Spleen (tissue), 11 donors: ENCODE data around the gene RABL6. TPM values are rescaled to one million over a fixed set of nuclear protein-coding genes. Genes with fewer than 3 reads are reported as not detected.
"Not testable (repeated sequence)": the region's sequence is repeated elsewhere in the genome, so short reads cannot be mapped to it uniquely, and the experiment has no call there.

Source experiments
- DNase-seq: peaks from one replicate; pipeline ENCODE4 v3.0.0-alpha.2; 2020
- H3K27ac ChIP-seq, 8 donors: fragments of 200-600 bp; sonication (generic) in 7 of 8; 1 replicate in 4 of 8; 2 replicates in 4 of 8; pipeline versions ENCODE4 v1.5.0 to v1.8.0; 2016 to 2021; ENCODE audit warnings: inconsistent platforms in 4 of 8, mild to moderate bottlenecking in 4 of 8, moderate library complexity in 1 of 8
- H3K27me3 ChIP-seq, 7 donors: fragments of 200-600 bp; sonication (generic) in 6 of 7; replicated peaks in 1 of 7; 1 replicate in 4 of 7; 2 replicates in 3 of 7; pipeline versions ENCODE4 v1.5.0 to v1.8.0; 2016 to 2021; ENCODE audit warnings: inconsistent platforms in 3 of 7, mild to moderate bottlenecking in 1 of 7
- H3K36me3 ChIP-seq, 6 donors: fragments of 200-600 bp; sonication (generic) in 5 of 6; 1 replicate in 4 of 6; 2 replicates in 2 of 6; pipeline versions ENCODE4 v1.5.0 to v1.8.0; 2016 to 2021; ENCODE audit warnings: inconsistent platforms in 2 of 6
- H3K4me1 ChIP-seq, 6 donors: fragments of 200-600 bp; sonication (generic) in 5 of 6; 1 replicate in 3 of 6; 2 replicates in 3 of 6; pipeline versions ENCODE4 v1.5.0 to v1.8.0; 2016 to 2021; ENCODE audit warnings: inconsistent platforms in 3 of 6
- H3K4me3 ChIP-seq, 8 donors: fragments of 200-600 bp; sonication (generic) in 7 of 8; 1 replicate in 4 of 8; 2 replicates in 4 of 8; pipeline versions ENCODE4 v1.5.0 to v1.8.0; 2016 to 2021; ENCODE audit warnings: inconsistent platforms in 4 of 8, mild to moderate bottlenecking in 4 of 8, moderate library complexity in 2 of 8
- H3K9me3 ChIP-seq, 8 donors: fragments of 200-600 bp; sonication (generic) in 7 of 8; 1 replicate in 4 of 8; 2 replicates in 4 of 8; pipeline versions ENCODE4 v1.5.0 to v1.8.0; 2016 to 2021; ENCODE audit warnings: inconsistent platforms in 4 of 8
- CTCF ChIP-seq, 11 experiments: fragments of 200-600 bp in 7 of 11; fragments of 450-650 bp in 4 of 11; sonication (generic) in 4 of 11; IDR thresholded peaks in 8 of 11; conservative IDR thresholded peaks in 3 of 11; 1 replicate in 7 of 11; 2 replicates in 4 of 11; pipeline versions ENCODE4 v1.4.0 to v1.8.0; 2016 to 2021; ENCODE audit warnings: antibody characterized with exemption in 11 of 11, inconsistent platforms in 4 of 11, mild to moderate bottlenecking in 1 of 11
- POLR2A ChIP-seq, 3 donors: fragments of 450-650 bp; IDR thresholded peaks; one replicate each; pipeline ENCODE4 v1.5.1; 2017; ENCODE audit warnings: antibody characterized with exemption in 3 of 3, mild to moderate bottlenecking in 1 of 3
- POLR2AphosphoS5 ChIP-seq, 3 donors: sonication (generic); formaldehyde crosslinking; IDR thresholded peaks; one replicate each; pipeline ENCODE4 v1.5.1; 2017; ENCODE audit warnings: antibody characterized with exemption in 3 of 3
- WGBS, 5 donors: extraction: QIAGEN DNeasy Blood & Tissue Kit in 3 of 5; methylation state at CpG; one replicate each; pipeline versions ENCODE4 v1.1.5 to v1.1.7; 2013 to 2018; 5-methylcytosine and 5-hydroxymethylcytosine counted together
- intact Hi-C: fragments of 100-400 bp; cut with DNase I; formaldehyde crosslinking; loops from one replicate; pipeline ENCODE4 v1.15.0; 2023; ENCODE audit warnings: low total_unique reads
- polyA plus RNA-seq, 3 donors: library from polyadenylated mRNA; stranded (reverse); fragments of 200-250 nt; gene quantifications; one replicate each; pipeline ENCODE4 v1.2.1, GENCODE V29; 2013
- total RNA-seq, 7 donors: library from RNA; depleted of rRNA in 3 of 7; stranded (reverse); fragments of >200 nt in 3 of 7; fragmentation: NEBNext Ultra II Directional in 4 of 7; extraction: Animal tissue kit (Norgen Biotek cat#: 25700) in 4 of 7; gene quantifications; one replicate each; pipeline versions ENCODE4 v1.1.0 to v1.2.1, GENCODE V29; 2016 to 2021
- donor health status: healthy with polysubstance abuse.
- donor health status: DM: no; HTN: no; CAD: no; lungs with moderate emphysema.
- donor health status: DM: no; HTN: no; CAD: no.
- donor health status: Bipolar disorder and iron deficiency.
- donor health status: healthy.
- donor health status: DM: no; HTN: no; CAD: no.
- donor health status: DM: yes; HTN: yes; CAD: no.

RABL6 gene
- total and polyA plus RNA-seq, 10 donors, result 32.7 to 70.0 (median 55.7) TPM

- DNase-seq, result no peak
- no peak for TF ChIP-seq POLR2A (IDR thresholded peaks at IDR 0.05)
- TF ChIP-seq POLR2AphosphoS5 (IDR thresholded peaks at IDR 0.05), result no peak
- TF ChIP-seq CTCF (IDR thresholded peaks at IDR 0.05 in 8 of 11, conservative IDR thresholded peaks at IDR 0.05 in 3 of 11), result no peak
- Histone ChIP-seq H3K9me3 (peaks cover 0 to 10% (median 7%) of the 10 kb centered on the region in 8 donors), H3K36me3 (peaks cover 0 to 20% (median 12%) of the 10 kb centered on the region in 6 donors), H3K4me3 (no peak overlapping the region), H3K27ac (no peak overlapping the region), H3K27me3 (no peaks in the 10 kb centered on the region), H3K4me1 (peaks cover 16 to 40% (median 24%) of the 10 kb centered on the region in 6 donors)
- intact Hi-C loops, result no loop called here
- 97 to 100% (median 98%) methylated on average over 18 of the region's 18 CpGs for WGBS, 5 donors
These were observed 60.2 kb downstream of the RABL6 start for GRCh38 chr9:136867917-136868316.

- Histone ChIP-seq H3K27ac (no peak overlapping the region), H3K36me3 (peaks cover 0 to 12% (median 5%) of the 10 kb centered on the region in 6 donors), H3K27me3 (no peaks in the 10 kb centered on the region), H3K4me1 (peaks cover 16 to 38% (median 24%) of the 10 kb centered on the region in 6 donors), H3K9me3 (peaks cover 0 to 13% (median 8%) of the 10 kb centered on the region in 8 donors), H3K4me3 (no peak overlapping the region)
- TF ChIP-seq POLR2A (IDR thresholded peaks at IDR 0.05) (no peak), POLR2AphosphoS5 (IDR thresholded peaks at IDR 0.05) (no peak), CTCF (IDR thresholded peaks at IDR 0.05 in 8 of 11, conservative IDR thresholded peaks at IDR 0.05 in 3 of 11) (no peak)
- WGBS, 5 donors, result 92 to 96% (median 94%) methylated on average over 10 to 11 of the region's 11 CpGs
- intact Hi-C loops, result no loop called here
- DNase-seq, result no peak
These were observed 60.9 kb downstream of the RABL6 start for GRCh38 chr9:136868644-136869043.

GRCh38 chr9:136869611-136870010 is 61.9 kb downstream of the RABL6 start:
- H3K36me3 ChIP-seq, intact Hi-C loops, DNase-seq, H3K4me3 ChIP-seq, H3K27ac ChIP-seq, H3K27me3 ChIP-seq: not testable (repeated sequence)
- WGBS, 5 donors, result 83 to 97% (median 88%) methylated on average over 2 of the region's 2 CpGs
- H3K9me3 ChIP-seq, result peaks cover 0 to 13% (median 8%) of the 10 kb centered on the region in 8 donors
- peaks cover 8 to 28% (median 18%) of the 10 kb centered on the region in 6 donors for H3K4me1 ChIP-seq

GRCh38 chr9:136875155-136875554 is 67.4 kb downstream of the RABL6 start:
- no peaks in the 10 kb centered on the region for H3K4me1 ChIP-seq
- intact Hi-C loops, result no loop called here
- no peaks in the 10 kb centered on the region for H3K36me3 ChIP-seq
- H3K27ac ChIP-seq, result no peak overlapping the region
- TF ChIP-seq CTCF (IDR thresholded peaks at IDR 0.05 in 8 of 11, conservative IDR thresholded peaks at IDR 0.05 in 3 of 11), result no peak
- TF ChIP-seq POLR2AphosphoS5 (IDR thresholded peaks at IDR 0.05), result no peak
- no peak for TF ChIP-seq POLR2A (IDR thresholded peaks at IDR 0.05)
- WGBS, 5 donors, result 93 to 97% (median 95%) methylated on average over 6 of the region's 6 CpGs
- no peak for DNase-seq
- no peak overlapping the region for H3K4me3 ChIP-seq
- no peaks in the 10 kb centered on the region for H3K27me3 ChIP-seq
- H3K9me3 ChIP-seq, result peaks cover 0 to 13% (median 8%) of the 10 kb centered on the region in 8 donors

- no peak for TF ChIP-seq POLR2AphosphoS5 (IDR thresholded peaks at IDR 0.05)
- TF ChIP-seq POLR2A (IDR thresholded peaks at IDR 0.05), result no peak
- TF ChIP-seq CTCF (IDR thresholded peaks at IDR 0.05 in 8 of 11, conservative IDR thresholded peaks at IDR 0.05 in 3 of 11), result no peak
- peaks cover 0 to 13% (median 8%) of the 10 kb centered on the region in 8 donors for H3K9me3 ChIP-seq
- no peak overlapping the region for H3K4me3 ChIP-seq
- H3K27me3 ChIP-seq, result no peaks in the 10 kb centered on the region
- 82 to 91% (median 87%) methylated on average over 4 to 5 of the region's 5 CpGs for WGBS, 5 donors
- H3K27ac ChIP-seq, result no peak overlapping the region
- H3K36me3 ChIP-seq, result no peaks in the 10 kb centered on the region
- DNase-seq, result no peak
- intact Hi-C loops, result no loop called here
- H3K4me1 ChIP-seq, result peaks cover 2 to 10% (median 3%) of the 10 kb centered on the region in 6 donors
These were observed 68.7 kb downstream of the RABL6 start for GRCh38 chr9:136876476-136876875.
